Stimulated activated naive CD8-positive, alpha-beta T cell treated with anti-CD3 and anti-CD28 coated beads, Interleukin-15, Interleukin-2, amounts not matched to agents 100 U/mL and 50 U/mL, for 24 hours (primary cell): ENCODE measurements around the gene KLHL29.

Experiments used
- ATAC-seq: fragments of 150-1000 bp; cut with Tn5 transposase; one replicate; pipeline ENCODE4 v1.10.0; 2021
- DNase-seq: peaks from one replicate; pipeline ENCODE4 v3.0.0; 2021

KLHL29 gene

GRCh38 chr2:23553561-23553960, 168.6 kb downstream of the KLHL29 start:
- ATAC-seq: no peak
- DNase-seq: no peak

DNA sequence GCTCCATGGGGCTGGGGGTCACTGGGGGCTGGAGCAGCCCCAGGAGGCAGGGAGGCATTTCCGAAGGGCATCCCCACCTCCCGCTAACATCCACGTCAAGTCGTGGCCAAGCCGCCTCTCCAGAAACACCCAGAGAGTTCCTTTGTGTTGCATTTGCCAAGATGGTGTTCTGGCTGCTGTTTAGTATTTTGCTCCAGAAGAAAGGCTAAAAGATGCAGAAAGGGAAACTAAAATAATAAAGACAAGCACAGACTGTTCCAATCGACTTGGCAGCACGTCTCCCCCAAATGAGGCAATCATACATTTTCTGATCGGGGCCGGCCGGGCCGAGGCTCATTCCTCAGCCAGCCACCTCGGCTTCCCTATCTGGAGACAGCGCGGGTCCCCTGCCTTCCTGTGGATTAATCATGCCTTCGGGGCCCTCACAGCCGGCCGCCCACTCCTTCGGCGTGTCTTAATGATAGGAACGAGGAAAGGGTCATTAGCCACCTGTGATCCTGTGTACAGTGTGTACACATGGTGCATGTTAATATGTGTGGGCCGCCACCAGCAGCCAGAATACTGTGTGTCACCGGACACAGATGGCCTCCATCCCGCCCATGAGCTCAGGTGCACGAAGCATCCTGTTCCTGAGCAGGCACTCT, 169.2 kb downstream of the KLHL29 start:
- ATAC-seq (no peak), DNase-seq (no peak)

DNA sequence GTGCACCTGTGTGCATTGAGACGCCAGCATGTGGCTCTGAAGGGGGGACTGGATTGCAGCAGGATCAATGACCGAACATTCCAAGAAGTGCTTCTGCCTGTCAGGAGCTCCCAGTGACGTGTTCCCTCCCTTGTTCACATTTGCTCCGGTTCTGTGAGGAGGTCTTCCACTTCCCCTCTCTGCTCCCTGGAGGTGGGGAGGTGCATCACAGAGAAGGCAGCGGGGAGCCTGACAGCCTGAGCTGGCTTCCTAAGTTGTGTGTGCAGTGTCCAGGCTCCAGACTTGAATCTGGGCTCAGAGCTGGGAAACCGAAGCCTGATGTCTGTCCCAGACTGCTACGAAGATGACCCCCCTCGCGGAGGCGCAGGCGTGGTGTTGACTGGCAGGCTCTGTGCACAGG, 171.0 kb downstream of the KLHL29 start:
- DNase-seq (no peak), ATAC-seq (no peak)

GRCh38 chr2:23556929-23557328, 171.9 kb downstream of the KLHL29 start:
- ATAC-seq: no peak

DNA sequence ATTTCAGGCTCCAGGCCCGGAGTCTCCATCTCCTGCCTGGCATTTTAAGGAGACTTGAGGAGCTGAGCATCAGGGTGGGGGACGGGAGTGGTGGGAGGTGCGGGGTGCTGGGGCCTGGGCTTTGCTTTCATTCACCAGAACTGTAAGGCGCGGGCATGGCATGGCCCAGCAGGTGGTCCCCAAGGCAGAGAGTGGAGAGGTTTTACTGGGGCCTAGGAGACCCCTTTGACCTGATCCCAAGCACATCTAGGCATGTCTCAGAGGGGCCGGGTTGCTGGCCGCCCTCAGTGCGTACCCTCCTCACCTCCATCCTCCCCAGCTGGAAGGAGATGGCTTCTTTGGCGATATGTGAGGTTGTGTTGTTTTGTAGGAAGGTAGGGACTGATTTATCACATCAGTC, 172.5 kb downstream of the KLHL29 start:
- ATAC-seq (no peak), DNase-seq (no peak)

More at GRCh38 chr2:23556929-23557328, 171.9 kb downstream of the KLHL29 start:
- DNase-seq: no peak

DNA sequence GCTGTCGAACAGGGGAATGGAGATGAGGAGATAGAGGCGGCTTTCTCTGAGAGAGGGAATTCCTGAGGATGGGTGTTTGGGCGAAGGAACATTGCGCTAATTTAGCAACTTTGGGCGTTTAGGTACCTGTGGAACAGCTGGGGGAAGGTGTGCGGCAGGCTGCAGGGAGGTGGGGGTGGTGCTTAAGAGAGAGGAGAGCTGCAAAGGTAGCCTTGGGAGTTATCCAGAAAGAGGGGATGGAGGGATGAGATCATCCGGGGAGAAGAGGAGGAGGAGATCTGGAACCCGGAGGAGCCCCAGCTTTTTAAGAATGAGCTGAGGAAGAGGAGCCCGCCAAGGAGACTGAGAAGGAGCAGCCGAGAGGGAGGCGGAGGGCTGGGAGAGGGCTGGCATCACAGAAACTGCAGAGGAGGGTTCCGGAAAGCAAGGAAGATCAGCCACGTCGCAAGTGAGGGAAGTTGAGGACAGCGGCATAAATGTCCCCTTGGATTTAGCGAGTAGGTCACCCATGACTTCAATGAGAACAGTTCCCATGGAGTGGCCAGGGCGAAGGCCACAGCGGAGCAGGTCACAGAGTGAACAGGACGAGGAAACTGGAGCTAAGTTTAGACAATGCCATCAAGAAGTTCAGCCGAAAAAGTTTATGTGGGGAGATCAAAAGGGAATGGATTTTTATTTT, 174.7 kb downstream of the KLHL29 start:
- ATAC-seq (no peak), DNase-seq (no peak)

DNA sequence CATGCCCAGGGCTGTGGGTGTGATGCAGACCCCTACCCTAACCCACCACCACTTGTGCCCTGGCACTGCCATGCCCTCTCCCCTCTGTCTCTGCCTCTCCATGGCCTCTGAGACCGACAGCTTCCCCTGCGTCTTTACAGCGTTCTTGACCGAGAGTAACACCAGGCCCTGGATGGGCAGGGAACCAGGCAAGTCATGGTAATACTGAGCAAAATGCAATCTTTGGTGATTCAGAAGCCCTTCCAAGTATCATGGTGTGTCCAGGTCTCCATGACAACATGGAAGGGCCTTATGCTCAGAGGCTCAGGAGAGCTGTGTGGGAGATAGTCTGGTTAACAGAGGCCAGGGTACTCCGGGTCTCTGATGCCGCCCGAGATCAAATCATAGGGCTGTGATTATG, 176.1 kb downstream of the KLHL29 start:
- no peak for ATAC-seq

DNA sequence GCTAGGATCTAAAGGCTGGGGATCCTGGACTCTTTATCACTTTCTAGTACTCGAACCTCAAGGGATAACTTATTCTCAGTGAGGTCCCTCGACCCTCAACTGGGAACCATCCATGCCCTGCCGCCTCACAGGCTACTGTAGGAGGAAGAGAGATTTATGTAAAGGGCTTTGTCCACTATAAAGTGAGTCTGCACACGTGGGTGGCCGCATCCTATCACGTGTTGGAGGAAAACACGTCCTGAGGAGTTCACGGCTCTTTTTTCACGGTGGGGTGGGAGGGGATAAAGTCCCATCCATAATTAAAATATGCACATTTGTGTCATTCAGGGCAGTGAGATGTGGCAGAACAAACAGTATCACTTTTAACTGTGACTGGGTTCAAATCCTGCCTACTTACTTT, 176.6 kb downstream of the KLHL29 start:
- no peak for DNase-seq

More for the DNA sequence above, 176.1 kb downstream of the KLHL29 start:
- DNase-seq: no peak

GRCh38 chr2:23562143-23562542, 177.2 kb downstream of the KLHL29 start:
- ATAC-seq: no peak
- no peak for DNase-seq

More for the DNA sequence above, 176.6 kb downstream of the KLHL29 start:
- ATAC-seq: no peak

DNA sequence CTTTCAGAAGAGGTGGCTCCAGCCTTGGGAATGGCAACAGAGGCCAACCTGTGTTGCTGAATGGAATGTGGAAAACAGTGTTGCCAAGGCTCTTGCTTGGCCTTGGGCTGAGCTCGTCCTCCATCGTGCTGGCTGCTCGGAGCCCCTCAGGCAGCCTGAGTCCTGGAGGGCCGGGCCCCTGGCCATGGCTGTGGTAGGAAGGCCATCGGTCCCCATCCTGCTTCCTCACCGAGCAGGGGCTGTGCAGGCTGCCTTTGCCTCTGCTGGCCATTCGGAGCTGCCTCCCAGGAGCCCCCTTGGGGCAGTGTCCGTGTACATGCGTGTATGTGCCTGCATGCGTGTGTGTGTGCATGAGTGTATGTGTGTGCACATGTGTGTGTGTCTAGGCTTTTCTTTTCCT, 178.2 kb downstream of the KLHL29 start:
- no peak for DNase-seq
- ATAC-seq: no peak

DNA sequence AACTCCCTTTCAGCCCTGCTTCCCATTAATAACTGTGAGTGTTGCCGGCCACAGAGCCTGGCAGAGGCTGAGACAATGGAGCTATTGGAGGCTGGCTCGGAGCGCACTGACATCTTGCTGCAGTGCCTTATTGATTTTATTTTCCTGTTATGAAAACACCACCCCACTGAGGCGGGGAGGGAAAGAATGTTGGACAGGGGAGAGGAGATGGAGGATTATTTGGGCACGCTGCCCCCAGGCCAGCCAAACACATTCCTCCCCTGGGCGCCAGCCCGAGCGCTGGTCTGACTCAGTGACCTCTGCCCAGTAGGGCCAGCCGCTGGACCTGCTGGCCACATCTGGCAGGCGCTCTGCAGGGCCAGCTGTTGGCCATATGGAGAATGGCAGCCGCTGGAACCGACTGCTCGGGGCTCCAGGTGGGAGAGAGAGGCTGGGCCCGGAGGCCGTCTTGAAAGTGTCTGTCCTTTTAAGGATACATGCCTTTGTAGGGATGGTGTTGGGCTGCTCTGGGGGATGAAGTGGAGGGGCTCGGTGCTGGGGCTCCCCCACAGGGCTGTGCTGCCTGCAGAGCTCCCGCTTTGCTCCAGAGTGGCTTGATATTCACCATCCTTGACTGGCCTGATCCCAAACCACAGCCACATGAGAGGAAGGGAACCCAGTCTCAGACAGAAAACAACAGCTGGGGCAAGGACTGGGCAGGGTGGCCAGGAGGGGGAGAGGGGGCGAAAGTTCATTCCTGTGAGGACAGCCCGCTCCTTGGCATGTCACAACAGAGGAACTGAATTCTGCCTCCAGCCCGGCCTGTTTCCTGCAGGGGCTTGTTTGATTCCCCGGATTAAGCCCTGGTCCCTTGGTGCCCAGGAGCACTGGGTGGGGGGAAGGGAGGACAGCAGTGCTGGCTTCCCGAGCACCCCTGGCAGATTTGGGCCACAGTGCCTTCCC, 179.0 kb downstream of the KLHL29 start:
- no peak for DNase-seq
- ATAC-seq: no peak

DNA sequence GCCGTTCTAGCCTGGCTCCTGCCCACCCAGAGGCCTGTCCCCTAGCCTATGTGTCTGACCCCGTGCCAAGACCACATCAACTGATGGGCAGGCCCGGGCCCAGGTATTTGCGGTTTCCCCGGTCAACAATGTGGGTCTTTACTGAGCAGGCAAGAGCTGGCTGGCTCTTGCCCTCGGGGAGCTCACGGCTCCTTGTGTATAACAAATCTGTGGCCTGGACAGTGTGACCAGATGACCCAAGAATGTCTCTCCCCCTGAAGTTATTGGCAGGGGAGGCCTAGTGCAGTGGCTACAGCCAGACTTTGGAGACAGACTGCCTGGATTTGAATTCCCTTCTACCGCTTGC, 179.6 kb downstream of the KLHL29 start:
- DNase-seq: no peak
- no peak for ATAC-seq

- ATAC-seq: no peak
Observed at GRCh38 chr2:23565374-23565773, 180.4 kb downstream of the KLHL29 start.

DNA sequence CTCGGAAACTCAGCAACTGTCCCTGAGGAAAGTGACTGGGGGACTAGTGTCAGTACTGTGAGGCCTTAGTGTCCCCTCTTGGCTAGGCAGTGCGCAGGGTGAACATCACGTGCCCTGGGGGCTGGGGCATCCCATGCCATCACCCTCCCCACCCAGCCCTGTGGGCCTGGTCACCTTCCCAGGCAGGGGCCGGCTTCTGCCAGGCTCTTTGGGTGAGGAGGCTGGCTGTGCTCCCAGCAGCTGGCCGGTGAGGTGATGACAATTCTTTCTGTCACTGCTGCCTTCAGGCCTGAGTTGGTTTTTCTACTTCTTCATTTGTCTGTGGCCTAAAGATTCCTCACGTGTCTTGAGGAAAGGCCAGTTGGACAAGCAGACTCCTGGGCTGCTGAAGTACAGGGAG, 180.8 kb downstream of the KLHL29 start:
- no peak for ATAC-seq

More at GRCh38 chr2:23565374-23565773, 180.4 kb downstream of the KLHL29 start:
- DNase-seq: no peak

GRCh38 chr2:23566241-23567142, 181.5 kb downstream of the KLHL29 start:
- ATAC-seq (no peak), DNase-seq (peak; percentile 39)

More for the DNA sequence above, 180.8 kb downstream of the KLHL29 start:
- no peak for DNase-seq

GRCh38 chr2:23567161-23567756, 182.3 kb downstream of the KLHL29 start:
- no peak for ATAC-seq
- DNase-seq: no peak

DNA sequence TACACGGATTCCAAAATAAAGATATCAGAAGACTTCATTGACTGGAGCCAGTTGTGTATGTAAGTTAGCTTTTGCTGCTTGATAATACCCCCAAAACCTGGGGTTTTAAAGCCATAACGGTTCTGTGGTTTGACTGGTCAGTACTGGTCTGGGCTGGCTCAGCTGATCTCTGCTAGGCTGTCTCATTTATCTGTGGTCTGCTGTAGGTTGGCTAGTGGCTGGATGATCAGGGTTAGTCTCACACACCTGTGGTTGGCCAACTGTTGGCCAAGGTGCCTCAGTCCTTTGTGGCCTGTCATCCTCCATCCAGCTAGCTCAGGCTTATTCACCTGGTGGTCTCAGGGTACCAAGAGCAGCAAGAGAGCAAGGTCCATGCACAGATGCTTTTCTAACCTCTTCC, 183.2 kb downstream of the KLHL29 start:
- DNase-seq: no peak
- no peak for ATAC-seq

GRCh38 chr2:23568626-23569190, 183.7 kb downstream of the KLHL29 start:
- no peak for ATAC-seq
- DNase-seq: no peak

DNA sequence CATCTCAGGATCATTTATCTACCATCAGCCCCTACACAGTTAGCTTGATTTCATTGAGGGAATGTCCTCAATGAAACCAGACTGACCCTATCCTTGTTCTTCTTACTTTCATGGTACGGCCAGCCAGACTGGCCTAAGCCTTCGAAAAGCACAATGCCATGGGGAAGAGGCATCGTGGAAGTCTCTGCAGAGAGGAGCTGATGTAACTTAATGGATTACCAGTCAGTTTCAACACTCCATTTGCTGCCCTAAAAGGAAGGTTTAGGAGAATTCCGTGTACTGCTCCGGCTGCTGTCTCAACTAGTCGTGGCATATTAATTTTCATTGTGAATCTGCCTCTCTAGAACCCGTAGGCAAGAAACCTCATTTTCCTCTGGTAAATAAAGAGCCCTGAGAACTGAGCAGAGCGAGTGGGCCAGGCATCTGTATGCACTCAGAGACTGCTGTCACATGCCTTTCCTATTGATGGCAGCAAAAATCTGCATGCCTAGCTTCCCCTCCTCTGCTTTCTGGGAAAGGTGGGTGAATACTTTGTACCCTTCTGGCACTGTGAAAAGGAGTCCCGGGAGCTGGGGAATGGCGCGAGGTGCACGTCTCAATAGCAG, 184.9 kb downstream of the KLHL29 start:
- no peak for ATAC-seq
- no peak for DNase-seq

- ATAC-seq: no peak
Observed at GRCh38 chr2:23571085-23571484, 186.1 kb downstream of the KLHL29 start.

More at GRCh38 chr2:23571085-23571484, 186.1 kb downstream of the KLHL29 start:
- DNase-seq: no peak
